Neutrophil (primary cell): Measurements from ENCODE around the gene ALPK3.
A peak's percentile ranks its signal among the peaks of the same experiment; 100 is the strongest.

ENCODE experiments used
- H3K27ac ChIP-seq: fragments of 200-600 bp; sonication (generic); 2 replicates; pipeline ENCODE4 v1.5.1; 2016; ENCODE audit warnings: mild to moderate bottlenecking, moderate library complexity
- H3K27me3 ChIP-seq: fragments of 200-600 bp; sonication (generic); 2 replicates; pipeline ENCODE4 v1.6.0; 2016; ENCODE audit warnings: mild to moderate bottlenecking
- H3K36me3 ChIP-seq: fragments of 200-600 bp; sonication (generic); 2 replicates; pipeline ENCODE4 v1.5.1; 2017
- H3K4me1 ChIP-seq, 2 experiments: fragments of 200-600 bp in 1 of 2; sonication (generic) in 1 of 2; 1 replicate in 1 of 2; 2 replicates in 1 of 2; pipeline versions ENCODE4 v1.5.1 to v1.6.1; 2013 to 2016; ENCODE audit warnings: low read depth in 1 of 2, low read length in 1 of 2, mild to moderate bottlenecking in 1 of 2, moderate library complexity in 1 of 2; ENCODE audit not compliant: control insufficient read depth in 1 of 2, insufficient read depth in 1 of 2
- H3K4me3 ChIP-seq, 2 experiments: fragments of 200-600 bp in 1 of 2; sonication (generic) in 1 of 2; 1 replicate in 1 of 2; 2 replicates in 1 of 2; pipeline ENCODE4 v1.5.1; 2013 to 2016; ENCODE audit warnings: low read depth in 1 of 2, low read length in 1 of 2, mild to moderate bottlenecking in 1 of 2, moderate library complexity in 1 of 2
- H3K9me3 ChIP-seq: fragments of 200-600 bp; sonication (generic); 2 replicates; pipeline ENCODE4 v1.5.1; 2016
- TF ChIP-seq, protein P1 (sequence below): fragments of 200-600 bp; sonication (generic); IDR thresholded peaks from 2 replicates; pipeline ENCODE4 v1.5.1; 2016; ENCODE audit warnings: antibody characterized with exemption

The ALPK3 gene

DNA sequence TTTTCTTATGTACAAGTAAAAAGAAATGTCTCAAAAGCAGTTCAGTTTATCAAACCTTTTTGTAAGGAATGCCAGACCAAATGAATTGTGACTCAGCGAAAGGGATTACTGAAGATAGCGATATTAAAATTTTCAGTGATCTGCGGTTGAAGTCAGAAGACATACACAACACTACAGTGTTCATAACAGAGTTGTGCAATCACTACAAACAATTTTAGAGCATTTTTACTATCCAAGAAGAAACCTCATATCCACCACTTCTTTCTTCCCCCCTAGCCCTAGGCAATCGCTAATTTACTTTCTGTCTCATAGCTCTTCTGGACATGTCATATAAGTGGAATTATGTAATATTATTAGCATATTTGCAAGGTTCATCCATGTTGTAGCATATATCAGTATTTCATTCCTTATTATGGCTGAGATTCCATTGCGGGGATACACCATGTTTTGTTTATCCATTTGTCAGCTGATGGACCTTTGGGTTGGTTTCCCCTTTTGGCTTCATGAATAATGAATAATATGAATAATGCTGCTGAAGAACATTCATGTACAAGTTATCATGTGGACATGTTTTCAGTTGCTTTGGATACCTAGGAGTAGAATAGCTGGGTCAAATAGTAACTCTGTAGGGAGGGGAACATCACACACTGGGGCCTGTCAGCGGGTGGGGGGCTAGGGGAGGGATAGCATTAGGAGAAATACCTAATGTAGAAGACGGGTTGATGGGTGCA is 23.6 kb upstream of the ALPK3 start:
- peaks cover 0 to under 1% of the 10 kb centered on the region in 2 experiments for H3K4me1 ChIP-seq
- no peaks in the 10 kb centered on the region for H3K27me3 ChIP-seq
- peak overlapping the region; percentile 7 for H3K27ac ChIP-seq
- TF ChIP-seq, protein P1, sequence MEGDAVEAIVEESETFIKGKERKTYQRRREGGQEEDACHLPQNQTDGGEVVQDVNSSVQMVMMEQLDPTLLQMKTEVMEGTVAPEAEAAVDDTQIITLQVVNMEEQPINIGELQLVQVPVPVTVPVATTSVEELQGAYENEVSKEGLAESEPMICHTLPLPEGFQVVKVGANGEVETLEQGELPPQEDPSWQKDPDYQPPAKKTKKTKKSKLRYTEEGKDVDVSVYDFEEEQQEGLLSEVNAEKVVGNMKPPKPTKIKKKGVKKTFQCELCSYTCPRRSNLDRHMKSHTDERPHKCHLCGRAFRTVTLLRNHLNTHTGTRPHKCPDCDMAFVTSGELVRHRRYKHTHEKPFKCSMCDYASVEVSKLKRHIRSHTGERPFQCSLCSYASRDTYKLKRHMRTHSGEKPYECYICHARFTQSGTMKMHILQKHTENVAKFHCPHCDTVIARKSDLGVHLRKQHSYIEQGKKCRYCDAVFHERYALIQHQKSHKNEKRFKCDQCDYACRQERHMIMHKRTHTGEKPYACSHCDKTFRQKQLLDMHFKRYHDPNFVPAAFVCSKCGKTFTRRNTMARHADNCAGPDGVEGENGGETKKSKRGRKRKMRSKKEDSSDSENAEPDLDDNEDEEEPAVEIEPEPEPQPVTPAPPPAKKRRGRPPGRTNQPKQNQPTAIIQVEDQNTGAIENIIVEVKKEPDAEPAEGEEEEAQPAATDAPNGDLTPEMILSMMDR, result no peak
- no peak overlapping the region for H3K4me3 ChIP-seq
- peaks cover 85% of the 10 kb centered on the region for H3K36me3 ChIP-seq
- H3K9me3 ChIP-seq, result no peaks in the 10 kb centered on the region

DNA sequence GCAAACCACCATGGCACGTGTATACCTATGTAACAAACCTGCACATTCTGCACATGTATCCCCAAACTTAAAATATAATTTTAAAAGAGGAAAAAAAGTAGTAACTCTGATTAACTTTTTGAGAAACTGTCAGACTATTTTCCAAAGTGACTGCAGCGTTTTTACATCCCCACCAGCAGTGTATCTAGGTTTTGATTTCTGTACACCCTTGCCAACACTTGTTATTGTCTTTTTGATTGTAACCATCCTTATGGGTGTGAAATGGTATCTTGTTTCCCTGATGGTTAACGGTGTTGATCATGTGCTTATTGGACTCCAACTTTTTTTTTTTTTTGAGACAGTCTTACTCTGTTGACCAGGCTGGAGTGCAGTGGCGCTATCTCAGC is 23.0 kb upstream of the ALPK3 start:
- no peak overlapping the region for H3K27ac ChIP-seq
- H3K9me3 ChIP-seq, result no peaks in the 10 kb centered on the region
- no peaks in the 10 kb centered on the region for H3K27me3 ChIP-seq
- peaks cover 90% of the 10 kb centered on the region for H3K36me3 ChIP-seq
- no peak overlapping the region for H3K4me3 ChIP-seq
- TF ChIP-seq, protein P1, result no peak
- H3K4me1 ChIP-seq, result no peaks in the 10 kb centered on the region

DNA sequence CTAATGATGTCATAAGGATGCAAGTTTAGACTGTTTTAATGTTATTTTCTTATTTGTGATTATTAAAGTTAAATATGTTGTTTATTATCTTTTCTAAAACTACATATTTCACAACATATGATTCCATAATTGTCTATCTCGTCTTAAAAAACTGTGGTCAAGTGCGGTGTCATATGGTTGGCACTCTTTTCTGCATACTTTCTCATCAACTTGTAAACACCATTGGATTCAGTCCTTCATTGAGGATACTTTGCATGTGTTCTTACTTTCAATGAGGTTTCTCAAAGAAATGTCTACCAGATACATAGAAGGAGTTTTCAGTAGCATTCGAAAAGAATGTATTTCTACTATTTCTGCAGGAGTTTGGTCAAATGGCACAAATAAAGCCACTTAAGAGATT is 22.0 kb upstream of the ALPK3 start:
- Histone ChIP-seq H3K4me1 (no peaks in the 10 kb centered on the region), H3K9me3 (no peaks in the 10 kb centered on the region), H3K36me3 (peaks cover 94% of the 10 kb centered on the region), H3K27me3 (no peaks in the 10 kb centered on the region), H3K4me3 (no peak overlapping the region), H3K27ac (no peak overlapping the region)
- TF ChIP-seq, protein P1, result no peak

DNA sequence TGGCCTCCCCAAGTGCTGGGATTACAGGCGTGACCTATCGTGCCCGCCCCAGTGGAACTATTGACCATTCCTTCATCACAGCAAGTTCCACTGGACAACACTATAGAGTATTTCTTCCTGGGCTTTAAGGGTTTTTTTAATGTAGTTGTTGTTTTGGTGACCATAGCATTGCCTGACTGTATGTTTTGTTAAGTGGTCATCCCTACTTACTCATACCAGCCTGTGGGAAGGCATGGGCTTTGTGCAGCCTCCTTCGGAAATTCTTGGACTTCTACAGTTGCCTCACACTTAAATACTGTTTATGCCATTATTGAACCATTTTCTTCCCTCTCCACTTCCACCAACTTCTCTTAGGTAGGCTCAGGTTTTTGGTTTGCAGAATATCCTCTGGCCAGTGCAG is 19.9 kb upstream of the ALPK3 start:
- no peak overlapping the region for H3K27ac ChIP-seq

DNA sequence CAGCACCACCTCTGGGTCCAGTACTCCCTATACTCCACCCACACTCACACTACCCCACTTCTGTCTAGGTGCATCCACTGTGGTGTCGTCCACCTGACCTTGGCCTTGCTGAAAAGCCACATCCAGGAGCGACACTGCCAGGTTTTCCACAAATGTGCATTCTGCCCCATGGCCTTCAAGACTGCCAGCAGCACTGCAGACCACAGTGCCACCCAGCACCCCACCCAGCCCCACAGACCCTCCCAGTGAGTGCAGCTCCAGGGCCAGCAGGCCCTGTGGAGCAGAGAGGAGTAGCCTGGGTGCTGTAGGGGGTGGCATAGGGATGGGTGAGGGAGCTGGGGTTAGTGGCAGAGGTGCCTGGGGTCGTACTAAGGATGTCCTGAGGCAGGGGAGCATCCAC is 19.4 kb upstream of the ALPK3 start:
- H3K27me3 ChIP-seq, result no peaks in the 10 kb centered on the region
- TF ChIP-seq, protein P1, result no peak
- no peak overlapping the region for H3K27ac ChIP-seq
- H3K4me3 ChIP-seq, result no peak overlapping the region
- H3K9me3 ChIP-seq, result no peaks in the 10 kb centered on the region
- peaks cover 94% of the 10 kb centered on the region for H3K36me3 ChIP-seq
- no peaks in the 10 kb centered on the region for H3K4me1 ChIP-seq

More for the DNA sequence above, 19.9 kb upstream of the ALPK3 start:
- no peaks in the 10 kb centered on the region for H3K9me3 ChIP-seq
- TF ChIP-seq, protein P1, result no peak
- peaks cover 94% of the 10 kb centered on the region for H3K36me3 ChIP-seq
- H3K27me3 ChIP-seq, result no peaks in the 10 kb centered on the region
- no peaks in the 10 kb centered on the region for H3K4me1 ChIP-seq
- no peak overlapping the region for H3K4me3 ChIP-seq
